ENCODE results near the gene NLK. TPM values are rescaled to one million over a fixed set of nuclear protein-coding genes. Genes with fewer than 3 reads are reported as not detected.

The NLK gene
- total RNA-seq, 1 donor from 2014 or later: 11.8 TPM

DNA sequence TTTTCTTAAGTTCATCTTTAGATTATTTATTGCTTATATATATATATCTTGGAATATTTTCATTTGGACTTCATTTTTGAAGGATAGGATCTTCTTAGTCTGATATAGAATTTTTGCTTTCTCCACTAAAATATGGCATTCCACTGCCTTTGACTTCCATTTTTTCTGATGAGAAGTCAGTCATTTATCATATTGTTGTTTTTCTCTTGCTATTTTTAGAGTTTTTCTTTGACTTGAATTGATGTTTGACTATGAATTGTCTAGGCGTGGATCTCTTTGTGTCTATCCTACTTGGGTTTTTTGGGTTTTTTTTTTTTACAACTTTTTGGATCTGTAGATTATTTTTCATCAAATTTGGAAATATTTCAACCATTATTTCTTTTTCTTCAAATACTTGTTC is 67.7 kb downstream of the NLK start:
- DNase-seq (ENCODE audit: low spot score): no peak
- Mint-ChIP-seq H3K4me1 (ENCODE audit: low read depth) (peaks cover 25% of the 10 kb centered on the region), H3K4me3 (ENCODE audit: unreplicated experiment) (no peak overlapping the region), H3K27ac (ENCODE audit: unreplicated experiment) (no peak overlapping the region), H3K27me3 (ENCODE audit: low read depth) (no peaks in the 10 kb centered on the region), H3K36me3 (ENCODE audit: low read depth) (peaks cover 4% of the 10 kb centered on the region), H3K9me3 (ENCODE audit: low read depth) (peaks cover 8% of the 10 kb centered on the region)
- TF ChIP-seq, protein P1, sequence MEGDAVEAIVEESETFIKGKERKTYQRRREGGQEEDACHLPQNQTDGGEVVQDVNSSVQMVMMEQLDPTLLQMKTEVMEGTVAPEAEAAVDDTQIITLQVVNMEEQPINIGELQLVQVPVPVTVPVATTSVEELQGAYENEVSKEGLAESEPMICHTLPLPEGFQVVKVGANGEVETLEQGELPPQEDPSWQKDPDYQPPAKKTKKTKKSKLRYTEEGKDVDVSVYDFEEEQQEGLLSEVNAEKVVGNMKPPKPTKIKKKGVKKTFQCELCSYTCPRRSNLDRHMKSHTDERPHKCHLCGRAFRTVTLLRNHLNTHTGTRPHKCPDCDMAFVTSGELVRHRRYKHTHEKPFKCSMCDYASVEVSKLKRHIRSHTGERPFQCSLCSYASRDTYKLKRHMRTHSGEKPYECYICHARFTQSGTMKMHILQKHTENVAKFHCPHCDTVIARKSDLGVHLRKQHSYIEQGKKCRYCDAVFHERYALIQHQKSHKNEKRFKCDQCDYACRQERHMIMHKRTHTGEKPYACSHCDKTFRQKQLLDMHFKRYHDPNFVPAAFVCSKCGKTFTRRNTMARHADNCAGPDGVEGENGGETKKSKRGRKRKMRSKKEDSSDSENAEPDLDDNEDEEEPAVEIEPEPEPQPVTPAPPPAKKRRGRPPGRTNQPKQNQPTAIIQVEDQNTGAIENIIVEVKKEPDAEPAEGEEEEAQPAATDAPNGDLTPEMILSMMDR (IDR thresholded peaks at IDR 0.05): no peak

DNA sequence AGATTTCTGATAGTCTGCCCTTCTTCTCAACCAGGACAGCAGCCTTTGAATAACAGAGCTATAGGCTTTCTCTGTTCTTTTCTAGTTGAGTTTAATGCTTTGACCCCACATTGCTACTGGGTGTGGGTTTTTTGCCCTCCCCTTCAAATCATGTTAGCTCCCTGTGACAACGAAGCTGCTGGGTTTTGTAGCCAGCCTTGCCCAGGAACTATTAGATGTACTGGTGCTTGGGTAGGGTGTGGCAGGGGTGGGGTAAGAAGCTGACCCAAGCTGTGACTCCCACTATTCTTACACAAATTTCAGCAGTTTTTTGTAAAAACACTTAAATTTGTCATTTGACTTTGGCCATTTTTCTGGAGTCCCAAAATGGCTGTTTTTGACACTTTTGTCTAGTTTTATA is 69.7 kb downstream of the NLK start:
- DNase-seq (ENCODE audit: low spot score): no peak
- Mint-ChIP-seq H3K36me3 (ENCODE audit: low read depth) (peaks cover 4% of the 10 kb centered on the region), H3K27me3 (ENCODE audit: low read depth) (no peaks in the 10 kb centered on the region), H3K4me3 (ENCODE audit: unreplicated experiment) (no peak overlapping the region), H3K4me1 (ENCODE audit: low read depth) (peaks cover 31% of the 10 kb centered on the region), H3K9me3 (ENCODE audit: low read depth) (peaks cover 8% of the 10 kb centered on the region), H3K27ac (ENCODE audit: unreplicated experiment) (no peak overlapping the region)
- TF ChIP-seq, protein P1 (IDR thresholded peaks at IDR 0.05): no peak

DNA sequence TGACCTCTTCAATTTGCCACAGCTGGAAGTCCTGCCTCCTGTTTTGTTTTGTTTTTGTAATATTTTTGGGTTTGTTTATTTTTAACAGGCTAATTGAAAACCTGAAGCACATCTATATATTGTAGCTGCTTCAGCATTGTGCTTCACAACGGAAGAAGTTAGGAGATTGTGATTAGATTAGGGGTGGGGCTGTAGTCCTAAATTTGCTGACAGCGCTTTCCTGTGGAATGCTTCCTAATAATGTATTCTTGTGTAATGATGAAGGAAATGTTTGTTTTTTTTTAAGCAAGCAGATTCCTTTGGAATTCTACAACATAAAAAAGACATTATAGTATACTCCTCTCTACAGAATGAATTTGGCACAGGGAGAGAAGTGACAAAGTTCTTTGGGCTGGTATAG is 70.1 kb downstream of the NLK start:
- no peak overlapping the region for H3K4me3 Mint-ChIP-seq (ENCODE audit: unreplicated experiment)
- H3K4me1 Mint-ChIP-seq (ENCODE audit: low read depth): peaks cover 31% of the 10 kb centered on the region
- H3K36me3 Mint-ChIP-seq (ENCODE audit: low read depth): peaks cover 4% of the 10 kb centered on the region
- DNase-seq (ENCODE audit: low spot score): no peak
- H3K27ac Mint-ChIP-seq (ENCODE audit: unreplicated experiment): no peak overlapping the region
- TF ChIP-seq, protein P1 (IDR thresholded peaks at IDR 0.05): no peak
- peaks cover 8% of the 10 kb centered on the region for H3K9me3 Mint-ChIP-seq (ENCODE audit: low read depth)
- no peaks in the 10 kb centered on the region for H3K27me3 Mint-ChIP-seq (ENCODE audit: low read depth)

DNA sequence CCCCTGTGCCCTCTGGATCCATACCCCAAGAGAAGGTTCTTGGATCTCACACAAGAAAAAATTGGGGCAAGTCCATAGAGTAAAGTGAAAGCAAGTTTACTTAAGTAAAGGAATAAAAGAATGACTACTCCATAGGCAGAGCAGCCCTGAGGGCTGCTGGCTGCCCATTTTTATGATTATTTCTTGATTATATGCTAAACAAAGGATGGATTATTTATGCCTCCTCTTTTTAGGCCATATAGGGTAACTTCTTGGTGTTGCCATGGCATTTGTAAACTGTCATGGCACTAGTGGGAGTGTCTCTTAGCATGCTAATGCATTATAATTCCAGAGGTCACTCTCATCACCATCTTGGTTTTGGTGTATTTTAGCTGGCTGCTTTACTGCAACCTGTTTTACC is 70.8 kb downstream of the NLK start:
- H3K27me3 Mint-ChIP-seq (ENCODE audit: low read depth): no peaks in the 10 kb centered on the region
- no peak for DNase-seq (ENCODE audit: low spot score)
- TF ChIP-seq, protein P1 (IDR thresholded peaks at IDR 0.05): no peak
- no peak overlapping the region for H3K27ac Mint-ChIP-seq (ENCODE audit: unreplicated experiment)
- peaks cover 33% of the 10 kb centered on the region for H3K4me1 Mint-ChIP-seq (ENCODE audit: low read depth)
- H3K4me3 Mint-ChIP-seq (ENCODE audit: unreplicated experiment): no peak overlapping the region
- H3K9me3 Mint-ChIP-seq (ENCODE audit: low read depth): peaks cover 8% of the 10 kb centered on the region
- H3K36me3 Mint-ChIP-seq (ENCODE audit: low read depth): peaks cover 4% of the 10 kb centered on the region

DNA sequence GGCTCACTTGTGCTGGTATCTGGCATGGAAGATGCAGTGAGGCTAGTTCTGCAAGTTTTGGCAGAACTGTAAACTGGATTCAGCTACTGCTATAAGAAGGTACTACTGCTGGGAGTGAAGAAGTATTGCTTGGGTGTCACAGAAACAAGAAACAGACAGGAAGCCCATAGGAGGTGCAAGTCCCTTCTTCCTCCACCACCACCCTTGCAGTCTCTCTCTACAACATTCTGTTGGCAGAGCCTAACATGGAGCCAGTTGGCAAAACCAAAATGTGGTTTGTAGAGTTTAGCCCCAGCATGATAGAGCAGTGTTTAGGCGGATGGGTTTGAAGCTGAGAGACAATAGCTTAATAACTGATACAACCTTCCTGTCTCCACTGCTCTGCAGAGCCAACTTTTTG is 72.6 kb downstream of the NLK start:
- no peak for DNase-seq (ENCODE audit: low spot score)
- no peak overlapping the region for H3K4me3 Mint-ChIP-seq (ENCODE audit: unreplicated experiment)
- no peaks in the 10 kb centered on the region for H3K27me3 Mint-ChIP-seq (ENCODE audit: low read depth)
- no peak overlapping the region for H3K27ac Mint-ChIP-seq (ENCODE audit: unreplicated experiment)
- H3K4me1 Mint-ChIP-seq (ENCODE audit: low read depth): peaks cover 38% of the 10 kb centered on the region
- peaks cover 4% of the 10 kb centered on the region for H3K36me3 Mint-ChIP-seq (ENCODE audit: low read depth)
- H3K9me3 Mint-ChIP-seq (ENCODE audit: low read depth): peaks cover 6% of the 10 kb centered on the region
- TF ChIP-seq, protein P1 (IDR thresholded peaks at IDR 0.05): no peak

Data from chondrocyte (in vitro differentiated cells).